ENCODE results near the gene SEL1L3.

Gene SEL1L3

DNA sequence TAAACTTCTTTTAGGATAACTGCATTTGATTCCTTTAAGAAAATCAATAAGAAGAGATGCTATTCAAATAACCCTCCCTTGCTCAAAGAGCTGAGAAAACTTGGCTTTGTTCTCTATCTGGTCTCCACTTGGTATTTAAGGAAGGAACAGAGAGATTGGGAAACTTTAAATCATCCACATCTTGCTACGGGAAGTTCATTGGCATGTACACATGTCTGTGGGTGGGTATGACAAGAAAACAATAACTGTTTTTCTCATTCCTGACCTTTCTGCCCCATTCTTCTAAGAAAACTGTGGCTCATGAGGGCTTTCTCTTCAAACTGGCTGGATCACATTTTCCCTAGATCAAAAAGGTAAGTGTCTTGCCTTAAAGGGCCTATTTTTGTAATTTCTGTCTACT, 6.0 kb downstream of the SEL1L3 start:
- no peak for DNase-seq (ENCODE audit: low read depth)

DNA sequence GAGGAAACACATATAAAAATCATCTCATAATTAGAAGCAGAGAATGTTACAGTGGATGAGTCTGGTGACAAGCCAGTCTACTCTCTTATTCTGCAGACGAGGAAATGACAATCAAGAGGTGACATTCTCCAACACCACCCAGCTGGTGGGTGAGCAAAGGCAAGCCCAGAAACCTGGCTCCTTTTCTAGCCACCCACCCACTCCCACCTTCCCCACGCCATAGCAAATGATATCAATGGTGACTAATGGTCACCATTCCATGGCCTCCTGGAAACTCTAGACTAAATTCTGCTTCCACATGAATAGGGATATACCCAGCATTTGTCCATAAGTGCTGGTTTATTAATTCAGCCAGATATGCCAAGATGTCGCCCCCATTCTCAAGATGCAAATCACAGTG, 10.7 kb downstream of the SEL1L3 start:
- TF ChIP-seq, protein P1, sequence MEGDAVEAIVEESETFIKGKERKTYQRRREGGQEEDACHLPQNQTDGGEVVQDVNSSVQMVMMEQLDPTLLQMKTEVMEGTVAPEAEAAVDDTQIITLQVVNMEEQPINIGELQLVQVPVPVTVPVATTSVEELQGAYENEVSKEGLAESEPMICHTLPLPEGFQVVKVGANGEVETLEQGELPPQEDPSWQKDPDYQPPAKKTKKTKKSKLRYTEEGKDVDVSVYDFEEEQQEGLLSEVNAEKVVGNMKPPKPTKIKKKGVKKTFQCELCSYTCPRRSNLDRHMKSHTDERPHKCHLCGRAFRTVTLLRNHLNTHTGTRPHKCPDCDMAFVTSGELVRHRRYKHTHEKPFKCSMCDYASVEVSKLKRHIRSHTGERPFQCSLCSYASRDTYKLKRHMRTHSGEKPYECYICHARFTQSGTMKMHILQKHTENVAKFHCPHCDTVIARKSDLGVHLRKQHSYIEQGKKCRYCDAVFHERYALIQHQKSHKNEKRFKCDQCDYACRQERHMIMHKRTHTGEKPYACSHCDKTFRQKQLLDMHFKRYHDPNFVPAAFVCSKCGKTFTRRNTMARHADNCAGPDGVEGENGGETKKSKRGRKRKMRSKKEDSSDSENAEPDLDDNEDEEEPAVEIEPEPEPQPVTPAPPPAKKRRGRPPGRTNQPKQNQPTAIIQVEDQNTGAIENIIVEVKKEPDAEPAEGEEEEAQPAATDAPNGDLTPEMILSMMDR (IDR thresholded peaks at IDR 0.05; ENCODE audit: low read depth, low read length, missing control alignments) = no peak
- DNase-seq (ENCODE audit: low read depth) = no peak
- no peak overlapping the region for H3K4me3 ChIP-seq (ENCODE audit: low read depth, low read length)

More for the DNA sequence above, 6.0 kb downstream of the SEL1L3 start:
- TF ChIP-seq, protein P1 (IDR thresholded peaks at IDR 0.05; ENCODE audit: low read depth, low read length, missing control alignments) = no peak
- no peak overlapping the region for H3K4me3 ChIP-seq (ENCODE audit: low read depth, low read length)

DNA sequence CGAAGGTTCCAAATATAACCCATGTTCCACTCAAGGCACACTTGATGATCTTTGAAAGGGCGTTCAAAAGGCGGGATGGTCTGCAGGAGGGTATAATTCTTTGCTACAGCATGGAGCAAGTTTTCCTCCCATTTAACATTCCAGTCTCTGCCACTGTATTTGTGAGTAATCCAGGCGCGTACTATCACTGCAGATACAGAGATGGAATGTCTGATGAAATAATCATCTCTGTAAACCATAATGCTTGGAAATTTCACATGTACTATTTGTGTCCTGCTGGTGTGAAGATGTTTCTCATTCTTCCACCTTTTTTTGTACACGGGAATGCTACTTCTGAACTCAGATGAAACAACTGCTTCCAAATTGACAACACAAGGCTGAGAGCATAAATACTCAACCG, 15.5 kb downstream of the SEL1L3 start:
- no peak overlapping the region for H3K4me3 ChIP-seq (ENCODE audit: low read depth, low read length)
- DNase-seq (ENCODE audit: low read depth) = no peak
- TF ChIP-seq, protein P1 (IDR thresholded peaks at IDR 0.05; ENCODE audit: low read depth, low read length, missing control alignments) = no peak

DNA sequence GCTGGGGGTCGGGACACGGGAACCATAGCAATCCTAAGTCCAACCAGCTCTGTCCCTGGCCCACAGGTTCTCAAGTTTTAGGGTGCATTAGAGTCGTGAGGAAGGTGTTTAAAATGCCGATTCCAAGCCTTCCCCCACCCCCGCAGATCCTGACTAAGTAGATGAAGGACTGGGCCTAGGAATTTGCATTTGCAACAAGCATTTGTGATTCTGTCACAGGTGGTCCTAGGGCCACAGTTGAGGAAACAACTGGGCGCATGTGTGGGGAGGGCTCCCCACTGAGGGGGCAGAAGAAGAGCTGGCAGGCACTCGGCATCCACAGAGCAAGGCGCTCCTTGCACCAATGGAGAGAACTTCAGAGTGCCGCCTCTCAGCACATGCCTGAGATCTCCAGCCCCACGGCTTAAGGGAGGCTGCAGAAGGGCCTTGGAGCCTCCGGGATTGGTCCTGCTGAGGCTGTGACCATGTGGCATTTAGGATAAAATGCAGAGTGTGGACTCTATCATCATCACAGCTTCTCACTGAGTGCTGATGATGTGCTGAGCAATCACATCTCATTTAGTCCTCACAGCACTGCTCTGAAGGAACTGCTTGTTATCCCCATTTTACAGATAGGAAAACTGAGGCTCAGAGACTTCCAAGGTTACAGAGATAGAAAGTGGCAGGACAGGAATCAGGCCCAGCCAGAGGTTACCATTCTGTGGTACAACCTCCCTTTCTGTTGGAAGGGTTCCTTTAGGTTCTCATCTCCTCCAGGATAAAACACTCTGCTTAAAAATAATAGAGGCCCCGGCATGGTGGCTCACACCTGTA, 16.7 kb downstream of the SEL1L3 start:
- no peak overlapping the region for H3K4me3 ChIP-seq (ENCODE audit: low read depth, low read length)
- DNase-seq (ENCODE audit: low read depth) = no peak
- TF ChIP-seq, protein P1 (IDR thresholded peaks at IDR 0.05; ENCODE audit: low read depth, low read length, missing control alignments) = no peak

DNA sequence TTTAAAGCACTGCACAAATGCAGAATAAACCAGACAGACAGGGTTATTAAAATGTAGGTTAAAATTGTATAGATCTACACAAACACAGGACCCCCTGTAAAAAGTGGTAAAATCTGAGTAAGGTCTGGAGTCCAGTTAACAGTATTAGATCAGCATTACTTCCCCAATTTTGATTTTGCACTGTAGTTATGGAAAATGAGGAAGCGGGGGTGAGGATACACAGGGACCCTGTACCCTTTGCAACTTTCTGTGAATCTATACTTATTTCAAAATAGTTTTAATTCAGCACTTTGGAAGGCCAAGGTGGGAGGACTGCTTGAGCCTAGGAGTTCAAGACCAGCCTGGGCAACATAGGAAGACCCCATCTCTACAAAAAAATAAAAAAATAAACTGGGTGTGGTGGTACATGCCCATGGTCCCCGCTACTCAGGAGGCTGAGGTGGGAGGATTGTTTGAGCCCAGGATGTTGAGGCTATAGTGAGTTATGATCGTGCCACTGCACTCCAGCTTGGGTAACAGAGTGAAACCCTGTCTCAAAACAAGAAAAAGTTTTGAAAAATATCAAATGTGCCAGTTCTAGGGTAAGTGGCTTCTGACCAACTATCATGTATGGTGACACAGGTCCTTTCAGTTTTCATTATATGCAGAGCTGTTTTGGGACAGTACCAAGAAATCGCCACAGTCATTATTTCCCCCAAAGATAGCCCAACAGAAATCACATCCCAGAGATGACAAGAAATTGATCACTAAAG, 17.7 kb downstream of the SEL1L3 start:
- no peak overlapping the region for H3K4me3 ChIP-seq (ENCODE audit: low read depth, low read length)
- no peak for DNase-seq (ENCODE audit: low read depth)
- TF ChIP-seq, protein P1 (IDR thresholded peaks at IDR 0.05; ENCODE audit: low read depth, low read length, missing control alignments) = no peak

DNA sequence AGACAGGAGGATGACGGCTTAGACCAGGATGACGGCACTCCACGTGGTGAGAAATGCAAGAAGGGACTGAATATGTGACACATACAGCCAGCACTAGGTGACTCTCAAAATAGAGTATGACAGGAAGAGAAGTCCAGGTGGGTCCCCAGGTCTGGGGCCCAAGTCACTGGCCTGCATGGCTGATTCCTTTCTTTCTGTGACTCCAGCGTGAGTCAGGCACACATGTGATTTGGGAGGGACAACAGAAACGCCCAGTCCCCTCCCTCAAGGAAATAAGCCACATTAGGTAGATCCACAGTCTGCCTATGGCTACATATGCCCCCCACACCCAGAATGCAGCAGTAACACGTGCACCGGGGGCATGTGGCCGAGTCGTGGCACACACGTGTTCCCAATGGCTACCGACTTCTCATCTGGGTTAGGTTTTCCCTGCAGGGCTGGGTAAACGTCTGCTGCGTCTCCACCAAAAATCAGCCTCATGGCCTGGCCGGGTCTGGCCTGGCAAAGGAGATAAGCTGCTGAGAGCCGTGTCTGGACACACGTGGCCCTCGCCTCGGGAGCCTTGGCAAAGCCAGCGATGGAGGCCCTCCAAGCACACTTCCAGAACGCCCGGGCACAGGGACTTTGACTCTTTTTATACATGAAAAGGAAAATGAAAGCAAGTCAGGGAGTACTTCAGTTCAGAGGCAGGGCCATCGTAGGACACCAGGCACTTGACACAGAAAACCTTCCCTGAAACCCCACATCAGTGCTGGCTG, 19.3 kb downstream of the SEL1L3 start:
- TF ChIP-seq, protein P1 (IDR thresholded peaks at IDR 0.05; ENCODE audit: low read depth, low read length, missing control alignments) = no peak
- no peak overlapping the region for H3K4me3 ChIP-seq (ENCODE audit: low read depth, low read length)
- DNase-seq (ENCODE audit: low read depth) = no peak

All from GM12864 (cell line).